HG03558 (cell line): ENCODE results near the gene STYXL1.
"Not testable (repeated sequence)": the region's sequence is repeated elsewhere in the genome, so short reads cannot be mapped to it uniquely, and the experiment has no call there.

Source experiments
- ATAC-seq: cut with Tn5 transposase; IDR thresholded peaks from one replicate; pipeline ENCODE4 v1.9.1; 2021; ENCODE audit warnings: moderate number of reproducible peaks; ENCODE audit not compliant: unreplicated experiment; ENCODE audit errors: extremely low read depth

STYXL1 gene

DNA sequence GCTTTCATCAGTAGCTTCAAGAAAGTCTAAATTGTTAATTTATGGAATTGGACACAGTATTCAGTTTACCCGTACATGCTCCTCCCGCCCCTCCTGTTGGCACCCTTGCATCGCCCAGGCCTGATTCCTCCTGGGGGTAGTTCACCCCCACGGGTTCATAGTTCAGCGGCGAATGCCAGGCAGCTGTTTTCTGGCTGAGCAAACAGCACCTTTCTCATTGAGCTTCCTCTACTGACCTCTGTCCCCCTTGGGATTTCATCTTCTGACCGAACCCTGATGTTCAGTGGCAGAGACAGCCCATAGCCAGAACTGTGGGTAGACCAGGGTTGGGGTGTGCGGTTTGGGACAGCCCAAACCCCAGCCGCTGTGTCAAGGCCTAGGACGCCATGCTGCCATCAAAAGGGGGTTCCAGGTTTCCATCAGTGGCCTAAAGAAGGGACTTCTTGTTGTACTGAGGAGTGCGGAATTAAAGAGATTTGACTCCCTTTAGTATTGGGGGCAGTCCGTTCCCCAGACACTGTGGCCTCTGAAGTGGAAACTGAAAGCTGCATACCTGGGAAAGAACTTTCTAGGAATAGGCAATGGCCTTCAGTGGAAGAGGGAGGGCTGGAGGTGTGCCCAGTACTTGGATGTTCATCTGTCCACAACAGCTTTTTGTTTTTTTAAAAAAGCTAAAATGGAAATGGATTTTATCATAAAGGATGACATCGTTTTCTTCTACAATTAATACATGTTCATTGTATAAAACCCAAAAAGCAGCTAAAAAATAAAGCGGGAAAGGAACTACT is 19.1 kb upstream of the STYXL1 start:
- no peak for ATAC-seq

GRCh38 chr7:76065016-76065612 is 17.3 kb upstream of the STYXL1 start:
- ATAC-seq, result no peak

DNA sequence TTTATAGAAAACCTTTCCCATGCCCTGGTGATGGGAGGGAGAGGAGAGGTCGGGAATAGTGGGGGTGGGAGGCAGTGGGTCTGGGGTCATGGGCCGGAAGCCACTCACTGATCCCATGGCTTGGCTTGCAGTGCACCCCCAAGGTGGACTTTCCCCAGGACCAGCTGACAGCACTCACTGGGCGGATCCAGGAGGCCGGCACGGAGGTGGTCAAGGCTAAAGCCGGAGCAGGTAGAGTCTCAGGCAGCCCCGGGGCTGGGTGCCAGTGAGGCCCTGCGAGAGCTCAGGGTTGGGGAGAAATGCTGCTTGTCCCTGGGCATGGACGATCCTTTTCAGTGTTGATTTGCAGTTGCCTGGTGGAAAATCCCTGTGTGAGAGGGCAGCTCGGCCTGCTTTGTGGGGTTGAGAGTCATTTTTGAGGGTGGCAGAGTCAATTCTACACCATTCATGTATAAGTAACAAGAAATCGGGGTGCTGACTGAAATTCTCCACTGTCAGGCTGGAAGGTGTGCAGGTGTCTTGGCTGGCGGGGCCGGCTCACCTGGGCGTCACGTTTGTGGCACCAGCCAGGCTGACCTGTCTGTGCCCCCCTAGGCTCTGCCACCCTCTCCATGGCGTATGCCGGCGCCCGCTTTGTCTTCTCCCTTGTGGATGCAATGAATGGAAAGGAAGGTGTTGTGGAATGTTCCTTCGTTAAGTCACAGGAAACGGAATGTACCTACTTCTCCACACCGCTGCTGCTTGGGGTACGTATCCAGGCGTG is 16.6 kb upstream of the STYXL1 start:
- no peak for ATAC-seq

- no peak for ATAC-seq
Measured at GRCh38 chr7:76063525-76063924, 15.7 kb upstream of the STYXL1 start.

- no peak for ATAC-seq
Measured at GRCh38 chr7:76063114-76063513, 15.3 kb upstream of the STYXL1 start.

DNA sequence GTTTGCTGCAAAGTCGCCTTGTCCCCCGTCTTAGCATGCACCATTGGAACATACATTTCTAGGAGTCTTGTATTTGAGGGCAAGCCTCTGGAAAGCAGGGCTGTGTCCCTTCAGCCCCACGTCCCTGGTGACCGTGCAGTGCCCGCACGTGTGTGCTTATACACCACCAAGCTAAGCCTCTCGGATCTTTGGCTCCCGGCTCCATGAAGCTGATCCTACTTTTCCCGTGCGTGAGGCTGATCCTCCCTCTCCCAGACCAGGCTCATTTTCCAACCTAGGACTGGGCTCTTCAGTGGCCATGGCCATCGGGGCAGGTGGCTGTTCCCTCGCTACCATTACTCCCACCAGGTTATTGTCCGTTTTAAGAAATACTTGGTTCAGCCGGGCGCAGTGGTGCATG is 14.5 kb upstream of the STYXL1 start:
- ATAC-seq, result no peak

DNA sequence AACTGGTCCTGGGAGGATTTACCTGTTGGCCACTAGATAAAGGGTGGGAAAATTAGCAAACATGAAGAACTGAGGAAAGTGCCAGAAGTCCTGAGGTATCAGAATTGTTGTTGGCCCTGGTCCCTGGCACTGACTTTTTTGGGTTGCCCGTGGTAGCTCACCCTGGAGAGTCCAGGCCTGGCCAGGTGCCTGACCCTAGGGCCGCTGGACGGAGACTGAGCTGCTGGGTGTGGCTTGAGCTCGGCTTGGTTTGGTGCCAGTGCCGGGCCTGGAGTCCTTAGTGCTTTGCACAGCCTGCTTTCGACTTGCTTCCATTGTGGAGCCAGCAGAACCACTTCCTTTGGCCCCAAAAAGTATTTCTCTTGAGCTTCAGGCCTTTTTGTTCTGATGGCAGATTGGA is 13.0 kb upstream of the STYXL1 start:
- no peak for ATAC-seq

DNA sequence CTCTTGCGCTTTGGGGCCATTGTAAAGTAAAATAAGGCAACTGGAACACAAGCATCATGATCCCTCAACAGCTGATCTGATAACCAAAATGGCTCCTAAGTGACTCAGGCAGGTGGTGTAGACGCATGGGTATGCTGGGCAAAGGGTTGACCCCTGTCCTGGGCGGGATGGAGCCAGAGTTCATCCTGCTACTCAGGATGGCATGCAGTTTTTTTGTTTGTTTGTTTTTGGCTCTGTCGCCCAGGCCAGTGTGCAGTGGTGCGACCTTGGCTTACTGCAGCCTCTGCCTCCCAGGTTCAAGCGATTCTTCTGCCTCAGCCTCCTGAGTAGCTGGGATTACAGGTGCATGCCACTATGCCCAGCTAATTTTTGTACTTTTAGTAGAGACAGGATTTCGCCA is 10.9 kb upstream of the STYXL1 start:
- ATAC-seq, result not testable (repeated sequence)

GRCh38 chr7:76057813-76058145 is 10.0 kb upstream of the STYXL1 start:
- ATAC-seq, result no peak

DNA sequence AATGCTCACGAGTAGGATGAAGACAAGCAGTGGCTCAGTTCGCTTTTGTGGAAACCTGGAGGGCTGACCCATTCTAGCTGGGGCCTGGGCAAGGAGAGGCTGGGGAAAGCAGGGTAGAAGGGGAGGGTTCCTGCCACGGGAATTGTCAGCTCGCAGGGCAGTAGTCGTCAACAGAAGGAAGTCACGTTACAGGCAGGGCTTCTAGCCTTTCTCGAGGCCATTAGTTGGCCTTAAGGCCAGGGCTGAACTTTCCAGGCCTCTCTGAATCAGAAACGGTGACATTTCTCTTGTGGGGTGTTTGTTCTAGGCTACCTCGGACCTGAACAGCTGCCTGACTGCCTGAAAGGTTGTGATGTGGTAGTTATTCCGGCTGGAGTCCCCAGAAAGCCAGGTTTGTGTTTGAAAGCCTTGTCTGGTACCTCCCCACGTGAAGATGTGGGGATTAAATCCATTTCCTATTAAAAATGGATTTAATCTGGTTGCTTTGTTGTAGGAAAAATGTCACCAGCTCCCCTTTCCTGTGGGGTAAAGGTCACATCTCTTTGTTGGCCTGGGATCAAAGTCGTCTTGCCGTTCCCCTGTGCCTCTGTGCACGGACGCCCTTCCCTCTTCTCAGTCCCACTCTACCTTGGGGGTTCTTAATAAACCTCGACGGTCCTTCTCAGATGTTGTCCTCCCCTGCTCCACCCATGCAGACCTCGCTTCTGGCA is 9.5 kb upstream of the STYXL1 start:
- ATAC-seq, result no peak

GRCh38 chr7:76056241-76056640 is 8.4 kb upstream of the STYXL1 start:
- ATAC-seq, result no peak

DNA sequence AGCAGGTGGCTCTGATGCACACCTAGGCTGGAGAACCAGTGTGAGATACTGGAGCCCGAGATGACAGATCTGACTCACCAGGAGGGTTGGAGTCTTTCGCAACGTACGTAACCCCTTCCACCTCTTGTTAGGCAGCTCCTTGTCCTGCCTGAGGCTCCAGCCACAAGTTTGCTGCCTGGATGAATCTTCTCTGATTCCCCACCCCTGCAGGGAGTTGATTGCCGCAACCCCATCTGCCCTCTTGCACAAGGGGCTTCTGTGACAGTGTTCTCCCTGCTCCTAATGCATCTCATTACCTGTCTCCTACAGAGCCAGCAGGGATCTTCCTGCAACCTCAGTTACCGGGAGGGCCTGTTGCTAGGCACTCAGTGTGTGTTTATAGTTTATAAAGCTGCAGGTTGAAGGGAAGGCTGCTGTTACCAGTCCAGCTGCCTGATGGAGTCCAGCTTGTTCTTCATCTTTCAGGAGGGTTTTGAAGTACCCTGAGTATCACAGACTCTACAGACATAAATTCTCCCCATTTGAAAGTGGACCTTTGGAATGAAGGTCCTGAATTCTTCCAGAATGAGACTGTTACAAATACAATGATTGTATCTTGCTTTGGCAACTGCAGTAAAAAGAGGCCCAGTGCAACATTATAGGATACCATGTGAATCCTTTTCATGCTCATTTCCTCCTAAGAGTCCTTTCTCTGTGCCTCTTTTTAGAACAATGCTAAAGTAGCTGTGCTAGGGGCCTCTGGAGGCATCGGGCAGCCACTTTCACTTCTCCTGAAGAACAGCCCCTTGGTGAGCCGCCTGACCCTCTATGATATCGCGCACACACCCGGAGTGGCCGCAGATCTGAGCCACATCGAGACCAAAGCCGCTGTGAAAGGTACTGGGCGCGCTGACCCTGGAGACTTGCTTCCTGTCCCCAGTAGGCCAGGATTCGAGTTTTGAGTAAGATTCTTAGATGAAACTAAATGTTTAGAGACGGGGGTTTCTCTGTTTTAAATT is 6.6 kb upstream of the STYXL1 start:
- ATAC-seq, result no peak

DNA sequence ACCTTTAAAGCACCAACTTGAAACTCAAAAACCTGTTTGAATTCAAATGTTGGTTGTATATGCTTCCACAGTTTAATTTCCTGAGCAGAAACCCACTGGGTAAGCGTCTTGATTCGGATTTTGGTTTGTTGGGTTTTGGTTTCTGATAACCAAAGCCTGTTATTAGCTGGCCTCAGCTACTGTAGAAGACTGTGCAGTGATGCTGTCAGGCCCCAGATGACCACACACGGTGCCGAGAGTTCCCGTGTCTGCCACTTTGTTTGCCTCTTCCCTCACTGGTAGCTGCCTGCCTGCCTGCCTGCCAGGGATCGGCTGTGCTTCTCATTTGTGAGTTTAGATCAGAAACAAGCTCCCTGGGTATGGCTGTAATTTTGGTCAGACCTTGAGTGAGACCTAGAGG is 5.7 kb upstream of the STYXL1 start:
- ATAC-seq, result no peak

DNA sequence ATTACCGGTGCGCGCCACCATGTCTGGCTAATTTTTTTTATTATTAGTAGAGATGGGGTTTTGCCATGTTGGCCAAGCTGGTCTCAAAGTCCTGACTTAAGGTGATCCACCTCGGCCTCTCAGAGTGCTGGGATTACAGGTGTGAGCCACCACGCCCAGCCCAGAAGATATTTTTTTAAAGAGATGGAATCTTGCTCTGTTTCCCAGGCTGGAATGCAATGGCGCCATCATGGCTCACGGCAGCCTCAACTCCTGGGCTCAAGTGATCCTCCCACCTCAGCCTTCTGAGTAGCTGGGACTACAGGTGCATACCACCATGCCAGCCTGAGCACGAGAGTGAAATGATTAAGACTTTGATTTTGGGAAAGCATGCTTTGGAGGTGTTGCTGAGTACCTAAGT is 4.9 kb upstream of the STYXL1 start:
- ATAC-seq, result not testable (repeated sequence)

GRCh38 chr7:76051840-76052239 is 4.0 kb upstream of the STYXL1 start:
- ATAC-seq, result no peak

GRCh38 chr7:76050545-76050944 is 2.7 kb upstream of the STYXL1 start:
- ATAC-seq, result no peak

DNA sequence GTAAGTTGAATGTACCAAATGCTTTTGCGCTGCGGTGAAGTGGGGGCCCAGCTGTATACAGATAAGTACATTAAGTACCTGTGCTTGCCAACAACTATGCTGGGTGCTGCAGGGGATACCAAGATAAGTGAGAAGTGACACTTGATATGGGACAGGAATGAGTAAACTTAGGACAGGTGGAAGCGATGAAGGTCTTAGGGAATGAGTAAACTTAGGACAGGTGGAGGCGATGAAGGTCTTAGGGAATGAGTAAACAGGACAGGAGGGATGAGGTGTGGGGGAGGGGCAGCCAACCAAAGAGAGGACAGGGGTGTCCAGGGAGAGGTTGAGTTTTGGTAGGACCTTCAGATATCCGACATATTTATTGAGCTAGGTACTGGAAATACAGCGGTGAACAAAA is 1.5 kb upstream of the STYXL1 start:
- ATAC-seq, result no peak

GRCh38 chr7:76048668-76048988 is 828 bp upstream of the STYXL1 start:
- no peak for ATAC-seq

DNA sequence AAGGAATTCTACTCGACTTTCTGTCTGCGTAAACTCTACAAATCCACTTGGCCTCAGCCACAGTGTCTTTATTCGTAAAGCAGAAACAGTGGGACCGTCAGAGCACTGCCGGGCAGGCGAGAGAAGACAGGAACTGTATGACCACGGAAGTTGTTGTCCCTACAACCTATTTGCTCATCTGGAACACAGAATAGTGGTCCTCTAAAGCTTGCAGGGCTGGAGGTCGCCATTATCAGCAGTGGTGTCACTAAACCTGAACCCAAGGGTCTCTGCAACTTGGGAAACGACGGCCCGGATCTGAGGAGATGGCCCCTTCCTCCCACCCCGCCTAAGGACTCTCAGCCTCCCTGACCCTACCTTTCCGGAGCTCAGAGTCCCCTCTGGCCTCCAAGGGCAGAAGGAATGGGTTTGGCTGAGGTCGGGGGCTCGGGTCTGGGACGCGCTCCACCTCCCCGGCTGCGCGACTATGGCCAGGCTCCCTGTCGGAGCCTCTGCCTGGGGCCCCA is 442 bp downstream of the STYXL1 start:
- ATAC-seq, result no peak
